HEK293 (cell line): ENCODE data around the gene RNF151.

ENCODE experiments used
- AEBP2 ChIP-seq: fragments of 450-650 bp; formaldehyde crosslinking; IDR thresholded peaks from 2 replicates; pipeline ENCODE4 v1.5.1; 2016; ENCODE audit warnings: missing biosample characterization, missing genetic modification characterization, borderline replicate concordance
- FEZF1 ChIP-seq: fragments of 450-650 bp; formaldehyde crosslinking; IDR thresholded peaks from 2 replicates; pipeline ENCODE4 v1.5.1; 2016; ENCODE audit warnings: missing biosample characterization, missing genetic modification characterization
- GLI2 ChIP-seq: fragments of 450-650 bp; formaldehyde crosslinking; IDR thresholded peaks from 2 replicates; pipeline ENCODE4; 2017; ENCODE audit warnings: missing biosample characterization, missing genetic modification characterization, low read depth, borderline replicate concordance
- HOXD13 ChIP-seq: sonication (generic); formaldehyde crosslinking; IDR thresholded peaks from 2 replicates; pipeline ENCODE4 v1.8.0; 2022; ENCODE audit warnings: missing genetic modification reagents, borderline replicate concordance
- IKZF3 ChIP-seq: fragments of 450-650 bp; IDR thresholded peaks from 2 replicates; pipeline ENCODE4 v1.5.0; 2018; ENCODE audit warnings: missing biosample characterization, mild to moderate bottlenecking, missing genetic modification characterization, moderate library complexity
- INSM2 ChIP-seq: fragments of 450-650 bp; formaldehyde crosslinking; IDR thresholded peaks from 2 replicates; pipeline ENCODE4 v1.5.1; 2016; ENCODE audit warnings: missing biosample characterization, missing genetic modification characterization
- MEIS1 ChIP-seq: sonication (generic); formaldehyde crosslinking; IDR thresholded peaks from 2 replicates; pipeline ENCODE4 v1.8.1; 2022; ENCODE audit warnings: missing genetic modification reagents, mild to moderate bottlenecking, borderline replicate concordance
- OVOL3 ChIP-seq: fragments of 450-650 bp; formaldehyde crosslinking; IDR thresholded peaks from 2 replicates; pipeline ENCODE4 v1.5.1; 2016; ENCODE audit warnings: missing biosample characterization, missing genetic modification characterization
- PRDM10 ChIP-seq: fragments of 450-650 bp; formaldehyde crosslinking; IDR thresholded peaks from 2 replicates; pipeline ENCODE4 v1.5.1; 2016; ENCODE audit warnings: missing biosample characterization, missing genetic modification characterization
- REST ChIP-seq: fragments of 450-650 bp; formaldehyde crosslinking; IDR thresholded peaks from 2 replicates; pipeline ENCODE4 v1.5.1; 2016; ENCODE audit warnings: missing biosample characterization, missing genetic modification characterization
- SP3 ChIP-seq: fragments of 450-650 bp; formaldehyde crosslinking; IDR thresholded peaks from 2 replicates; pipeline ENCODE4 v1.5.1; 2016; ENCODE audit warnings: missing biosample characterization, missing genetic modification characterization
- WT1 ChIP-seq: fragments of 450-650 bp; formaldehyde crosslinking; IDR thresholded peaks from 2 replicates; pipeline ENCODE4 v1.5.1; 2016; ENCODE audit warnings: missing biosample characterization, missing genetic modification characterization
- ZFP37 ChIP-seq: fragments of 450-650 bp; formaldehyde crosslinking; IDR thresholded peaks from 2 replicates; pipeline ENCODE4 v1.5.1; 2016; ENCODE audit warnings: missing biosample characterization, missing genetic modification characterization
- ZNF266 ChIP-seq: fragments of 450-650 bp; formaldehyde crosslinking; IDR thresholded peaks from 2 replicates; pipeline ENCODE4 v1.5.1; 2016; ENCODE audit warnings: missing biosample characterization, missing genetic modification characterization, low read depth
- ZNF311 ChIP-seq: fragments of 450-650 bp; formaldehyde crosslinking; IDR thresholded peaks from 2 replicates; pipeline ENCODE4 v1.5.1; 2017; ENCODE audit warnings: missing biosample characterization, missing genetic modification characterization, borderline replicate concordance
- ZNF394 ChIP-seq: fragments of 450-650 bp; formaldehyde crosslinking; IDR thresholded peaks from 2 replicates; pipeline ENCODE4 v1.5.1; 2016; ENCODE audit warnings: missing biosample characterization, missing genetic modification characterization, mild to moderate bottlenecking, moderate library complexity, borderline replicate concordance
- ZNF449 ChIP-seq: fragments of 450-650 bp; formaldehyde crosslinking; IDR thresholded peaks from 2 replicates; pipeline ENCODE4 v1.5.1; 2017; ENCODE audit warnings: missing biosample characterization, mild to moderate bottlenecking, missing genetic modification characterization, moderate library complexity
- ZNF501 ChIP-seq: fragments of 450-650 bp; formaldehyde crosslinking; IDR thresholded peaks from 2 replicates; pipeline ENCODE4 v1.5.1; 2016; ENCODE audit warnings: missing biosample characterization, missing genetic modification characterization
- ZNF571 ChIP-seq: fragments of 450-650 bp; formaldehyde crosslinking; IDR thresholded peaks from 2 replicates; pipeline ENCODE4 v1.5.0; 2017; ENCODE audit warnings: missing biosample characterization, missing genetic modification characterization
- ZNF624 ChIP-seq: fragments of 450-650 bp; formaldehyde crosslinking; IDR thresholded peaks from 2 replicates; pipeline ENCODE4 v1.5.1; 2017; ENCODE audit warnings: missing biosample characterization, missing genetic modification characterization
- ZNF76 ChIP-seq: fragments of 450-650 bp; formaldehyde crosslinking; IDR thresholded peaks from 2 replicates; pipeline ENCODE4; 2016; ENCODE audit warnings: low read depth, missing biosample characterization, missing genetic modification characterization, borderline replicate concordance
- ZNF776 ChIP-seq: fragments of 450-650 bp; formaldehyde crosslinking; IDR thresholded peaks from 2 replicates; pipeline ENCODE4 v1.5.0; 2017; ENCODE audit warnings: missing biosample characterization, missing genetic modification characterization, borderline replicate concordance
- ZSCAN4 ChIP-seq: fragments of 450-650 bp; formaldehyde crosslinking; IDR thresholded peaks from 2 replicates; pipeline ENCODE4 v1.5.1; 2017; ENCODE audit warnings: missing biosample characterization, missing genetic modification characterization
- ZSCAN5A ChIP-seq: fragments of 450-650 bp; formaldehyde crosslinking; IDR thresholded peaks from 2 replicates; pipeline ENCODE4 v1.5.1; 2016; ENCODE audit warnings: missing biosample characterization, missing genetic modification characterization

RNF151 gene

GRCh38 chr16:2015117-2015946 lies 48.7 kb downstream of the RNF151 start (continued):
- TF ChIP-seq HOXD13 (CRISPR knock-in tag) (no peak), OVOL3 (tag by site-specific recombination) (no peak), PRDM10 (tag by site-specific recombination) (peak; percentile 50; the same call in 1 of the 2 replicates), ZSCAN5A (no peak), ZFP37 (no peak), ZNF76 (tag by site-specific recombination) (peak; percentile 27; the same call in 1 of the 2 replicates), REST (tag by site-specific recombination) (no peak), ZNF501 (tag by site-specific recombination) (no peak), ZNF311 (no peak), MEIS1 (CRISPR knock-in tag) (no peak), FEZF1 (tag by site-specific recombination) (no peak; the same call in 1 of the 2 replicates), ZSCAN4 (tag by site-specific recombination) (no peak), ZNF449 (tag by site-specific recombination) (no peak), AEBP2 (tag by site-specific recombination) (no peak), INSM2 (tag by site-specific recombination) (no peak; the same call in 1 of the 2 replicates), ZNF394 (tag by site-specific recombination) (no peak), ZNF266 (no peak), IKZF3 (peak; percentile 80), ZNF624 (tag by site-specific recombination) (no peak), ZNF571 (tag by site-specific recombination) (no peak), WT1 (no peak), SP3 (peak; percentile 75), ZNF776 (tag by site-specific recombination) (no peak), GLI2 (no peak)
